Hepatocyte (in vitro differentiated cells): ENCODE measurements around the gene DCAF10.
"Not testable (repeated sequence)": the region's sequence is repeated elsewhere in the genome, so short reads cannot be mapped to it uniquely, and the experiment has no call there.

ENCODE experiments used
- EZH2phosphoT487 ChIP-seq: fragments of 200-600 bp; sonication (generic); IDR thresholded peaks from one replicate; pipeline ENCODE4 v1.6.1; 2018; ENCODE audit warnings: antibody characterized with exemption, mild to moderate bottlenecking, low read depth, moderate library complexity; ENCODE audit not compliant: unreplicated experiment, severe bottlenecking
- TF ChIP-seq, protein P1 (sequence below): fragments of 200-600 bp; sonication (generic); IDR thresholded peaks from 2 replicates; pipeline ENCODE4 v1.5.1; 2016; ENCODE audit warnings: antibody characterized with exemption, mild to moderate bottlenecking; ENCODE audit not compliant: poor library complexity

DNA sequence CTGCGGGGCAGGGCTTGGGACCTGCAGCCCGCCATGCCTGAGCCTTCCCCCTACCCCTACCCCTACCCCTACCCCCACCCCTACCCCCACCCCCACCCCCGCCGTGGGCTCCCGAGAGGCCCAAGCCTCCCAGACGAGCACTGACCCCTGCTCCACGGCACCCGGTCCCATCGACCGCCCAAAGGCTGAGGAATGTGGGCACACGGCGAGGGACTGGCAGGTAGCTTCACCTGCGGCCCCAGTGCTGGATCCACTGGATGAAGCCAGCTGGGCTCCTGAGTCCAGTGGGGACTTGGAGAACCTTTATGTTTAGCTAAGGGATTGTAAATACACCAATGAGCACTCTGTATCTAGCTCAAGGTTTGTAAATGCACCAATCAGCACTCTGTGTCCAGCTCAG, 48.5 kb upstream of the DCAF10 start:
- TF ChIP-seq, protein P1, sequence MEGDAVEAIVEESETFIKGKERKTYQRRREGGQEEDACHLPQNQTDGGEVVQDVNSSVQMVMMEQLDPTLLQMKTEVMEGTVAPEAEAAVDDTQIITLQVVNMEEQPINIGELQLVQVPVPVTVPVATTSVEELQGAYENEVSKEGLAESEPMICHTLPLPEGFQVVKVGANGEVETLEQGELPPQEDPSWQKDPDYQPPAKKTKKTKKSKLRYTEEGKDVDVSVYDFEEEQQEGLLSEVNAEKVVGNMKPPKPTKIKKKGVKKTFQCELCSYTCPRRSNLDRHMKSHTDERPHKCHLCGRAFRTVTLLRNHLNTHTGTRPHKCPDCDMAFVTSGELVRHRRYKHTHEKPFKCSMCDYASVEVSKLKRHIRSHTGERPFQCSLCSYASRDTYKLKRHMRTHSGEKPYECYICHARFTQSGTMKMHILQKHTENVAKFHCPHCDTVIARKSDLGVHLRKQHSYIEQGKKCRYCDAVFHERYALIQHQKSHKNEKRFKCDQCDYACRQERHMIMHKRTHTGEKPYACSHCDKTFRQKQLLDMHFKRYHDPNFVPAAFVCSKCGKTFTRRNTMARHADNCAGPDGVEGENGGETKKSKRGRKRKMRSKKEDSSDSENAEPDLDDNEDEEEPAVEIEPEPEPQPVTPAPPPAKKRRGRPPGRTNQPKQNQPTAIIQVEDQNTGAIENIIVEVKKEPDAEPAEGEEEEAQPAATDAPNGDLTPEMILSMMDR, result not testable (repeated sequence)
- TF ChIP-seq EZH2phosphoT487, result not testable (repeated sequence)
